SK-N-SH (cell line): ENCODE data around the gene LSR.

ENCODE experiments used
- TF ChIP-seq, protein P1 (sequence below): fragments of 200-600 bp; sonication (generic); IDR thresholded peaks from 2 replicates; pipeline ENCODE4 v1.6.1; 2017; ENCODE audit warnings: antibody characterized with exemption, mild to moderate bottlenecking, moderate library complexity
- TF ChIP-seq, protein P2 (sequence below): fragments of 150-350 bp; IDR thresholded peaks from 2 replicates; pipeline ENCODE4 v1.6.1; 2017; ENCODE audit warnings: antibody characterized with exemption, low read length, low read depth, borderline replicate concordance

DNA sequence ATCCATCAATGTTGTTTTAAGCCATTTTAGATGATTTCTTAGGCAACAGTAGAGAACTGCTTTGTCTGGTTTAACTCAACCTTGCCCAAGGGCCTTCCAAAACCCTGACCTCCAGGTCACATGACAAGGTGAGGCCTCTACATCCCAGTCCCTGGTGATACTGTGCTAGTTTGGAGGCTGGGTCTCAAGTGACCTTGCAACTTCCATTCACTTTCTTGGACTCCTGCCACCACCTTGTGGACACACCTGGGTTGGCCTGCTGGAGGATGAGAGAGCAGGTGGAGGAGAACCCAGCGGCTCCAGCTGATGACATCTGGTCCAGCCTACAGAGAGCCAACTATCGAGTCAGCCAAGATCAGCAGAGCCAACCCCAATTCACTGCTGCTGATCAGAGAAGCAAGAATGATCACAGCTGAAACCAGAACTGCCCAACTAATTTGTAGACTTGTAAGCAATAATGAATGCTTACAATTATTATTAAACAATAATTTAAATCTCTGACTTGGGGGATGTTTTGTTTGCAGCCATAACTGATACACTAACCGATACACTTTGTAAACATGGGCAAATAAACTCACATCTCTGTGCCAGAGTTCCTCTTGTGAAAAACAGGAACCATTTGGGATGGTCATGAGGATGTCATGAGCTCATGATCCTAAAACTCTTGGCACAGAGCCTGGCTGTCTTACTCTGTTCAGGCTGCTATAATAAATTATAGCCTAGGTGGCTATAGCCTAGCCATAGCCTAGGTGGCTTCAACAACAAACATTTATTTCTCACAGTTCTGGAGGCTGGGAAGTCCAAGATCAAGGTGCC, 31.8 kb upstream of the LSR start:
- TF ChIP-seq, protein P1, sequence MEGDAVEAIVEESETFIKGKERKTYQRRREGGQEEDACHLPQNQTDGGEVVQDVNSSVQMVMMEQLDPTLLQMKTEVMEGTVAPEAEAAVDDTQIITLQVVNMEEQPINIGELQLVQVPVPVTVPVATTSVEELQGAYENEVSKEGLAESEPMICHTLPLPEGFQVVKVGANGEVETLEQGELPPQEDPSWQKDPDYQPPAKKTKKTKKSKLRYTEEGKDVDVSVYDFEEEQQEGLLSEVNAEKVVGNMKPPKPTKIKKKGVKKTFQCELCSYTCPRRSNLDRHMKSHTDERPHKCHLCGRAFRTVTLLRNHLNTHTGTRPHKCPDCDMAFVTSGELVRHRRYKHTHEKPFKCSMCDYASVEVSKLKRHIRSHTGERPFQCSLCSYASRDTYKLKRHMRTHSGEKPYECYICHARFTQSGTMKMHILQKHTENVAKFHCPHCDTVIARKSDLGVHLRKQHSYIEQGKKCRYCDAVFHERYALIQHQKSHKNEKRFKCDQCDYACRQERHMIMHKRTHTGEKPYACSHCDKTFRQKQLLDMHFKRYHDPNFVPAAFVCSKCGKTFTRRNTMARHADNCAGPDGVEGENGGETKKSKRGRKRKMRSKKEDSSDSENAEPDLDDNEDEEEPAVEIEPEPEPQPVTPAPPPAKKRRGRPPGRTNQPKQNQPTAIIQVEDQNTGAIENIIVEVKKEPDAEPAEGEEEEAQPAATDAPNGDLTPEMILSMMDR = no peak
- TF ChIP-seq, protein P2, sequence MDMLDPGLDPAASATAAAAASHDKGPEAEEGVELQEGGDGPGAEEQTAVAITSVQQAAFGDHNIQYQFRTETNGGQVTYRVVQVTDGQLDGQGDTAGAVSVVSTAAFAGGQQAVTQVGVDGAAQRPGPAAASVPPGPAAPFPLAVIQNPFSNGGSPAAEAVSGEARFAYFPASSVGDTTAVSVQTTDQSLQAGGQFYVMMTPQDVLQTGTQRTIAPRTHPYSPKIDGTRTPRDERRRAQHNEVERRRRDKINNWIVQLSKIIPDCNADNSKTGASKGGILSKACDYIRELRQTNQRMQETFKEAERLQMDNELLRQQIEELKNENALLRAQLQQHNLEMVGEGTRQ = no peak
